Erythroblast (primary cell): ENCODE measurements around the gene MUC5B.

Experiments
- GATA1 ChIP-seq: IDR thresholded peaks from 2 replicates; pipeline ENCODE4 v1.6.1; 2011; ENCODE audit warnings: low read depth, mild to moderate bottlenecking, control low read depth, low read length, moderate library complexity
- POLR2A ChIP-seq: IDR thresholded peaks from 2 replicates; pipeline ENCODE4 v1.6.1; 2011; ENCODE audit warnings: mild to moderate bottlenecking, low read length

- TF ChIP-seq POLR2A (no peak), GATA1 (no peak)
These were observed 662 bp downstream of the MUC5B start for GRCh38 chr11:1223346-1224110.
